UCSD-AML1 (cell line): ENCODE results near the gene SPO11.
A peak's percentile ranks its signal among the peaks of the same experiment; 100 is the strongest.
"Not testable (repeated sequence)": the region's sequence is repeated elsewhere in the genome, so short reads cannot be mapped to it uniquely, and the experiment has no call there.

Experiments used
- DNase-seq: peaks from one replicate; lab custom pipeline; 2025; ENCODE audit not compliant: unreplicated experiment; lab: John Stamatoyannopoulos, UW

The SPO11 gene

GRCh38 chr20:57335392-57335791 is 5.8 kb downstream of the SPO11 start:
- no peak for DNase-seq

GRCh38 chr20:57341663-57342062 is 12.1 kb downstream of the SPO11 start:
- DNase-seq: no peak

GRCh38 chr20:57342829-57343228 is 13.2 kb downstream of the SPO11 start:
- DNase-seq: no peak

- peak; percentile 47 for DNase-seq
These were observed 16.9 kb downstream of the SPO11 start for GRCh38 chr20:57346477-57346876.

GRCh38 chr20:57347393-57347792 is 17.8 kb downstream of the SPO11 start:
- no peak for DNase-seq

GRCh38 chr20:57348200-57348921 is 18.8 kb downstream of the SPO11 start:
- DNase-seq: not testable (repeated sequence)

- peak; percentile 55 for DNase-seq
These were observed 19.4 kb downstream of the SPO11 start for GRCh38 chr20:57348922-57349574.

GRCh38 chr20:57350081-57350710 is 20.6 kb downstream of the SPO11 start:
- no peak for DNase-seq

- not testable (repeated sequence) for DNase-seq
These were observed 21.1 kb downstream of the SPO11 start for GRCh38 chr20:57350726-57351041.

GRCh38 chr20:57351042-57351783 is 21.6 kb downstream of the SPO11 start, which contains the start of gene RAE1:
Gene RAE1 (plus strand): TSS chr20:57351255. CDS start chr20:57354039, 2,784 bp downstream.
- DNase-seq: peak; percentile 90

GRCh38 chr20:57352305-57352704 is 22.7 kb downstream of the SPO11 start:
- DNase-seq: no peak

- DNase-seq: no peak
These were observed 23.7 kb downstream of the SPO11 start for GRCh38 chr20:57353351-57353750.

- no peak for DNase-seq
These were observed 31.9 kb downstream of the SPO11 start for GRCh38 chr20:57361517-57361916.

GRCh38 chr20:57364451-57364850 is 34.8 kb downstream of the SPO11 start:
- DNase-seq: no peak

- DNase-seq: no peak
These were observed 40.0 kb downstream of the SPO11 start for GRCh38 chr20:57369596-57369995.

GRCh38 chr20:57370316-57370715 is 40.7 kb downstream of the SPO11 start:
- no peak for DNase-seq

- DNase-seq: no peak
These were observed 41.8 kb downstream of the SPO11 start for GRCh38 chr20:57371363-57371762.

- DNase-seq: no peak
These were observed 42.6 kb downstream of the SPO11 start for GRCh38 chr20:57372157-57372556.

GRCh38 chr20:57372581-57373350 is 43.2 kb downstream of the SPO11 start:
- DNase-seq: no peak

GRCh38 chr20:57374343-57374930 is 44.8 kb downstream of the SPO11 start:
- no peak for DNase-seq
